Panc1 (cell line): Measurements from ENCODE around the gene CTDP1. TPM values are rescaled to one million over a fixed set of nuclear protein-coding genes. Genes with fewer than 3 reads are reported as not detected.

Experiments used
- ATAC-seq: fragments of 200-7000 bp; cut with Tn5 transposase; 2 replicates; pipeline ENCODE4 v1.9.1; 2020; ENCODE audit warnings: mild to moderate bottlenecking, moderate library complexity
- BruUV-seq: library from RNA; stranded (reverse); fragments of 400-500 nt; replicated peaks from 2 replicates; lab custom pipeline; 2021; lab: Mats Ljungman, UMichigan
- CTCF ChIA-PET: fragments of 300-600 bp; sonication (Branson Sonifier 250); formaldehyde crosslinking; loops from one replicate; lab custom pipeline; 2022; ENCODE audit warnings: antibody characterized with exemption; lab: Charles Lee
- POLR2A ChIA-PET: fragments of 300-600 bp; sonication (Branson Sonifier 250); formaldehyde crosslinking; loops from one replicate; lab custom pipeline; 2022; ENCODE audit warnings: antibody characterized with exemption; lab: Charles Lee
- DNase-seq: peaks from one replicate; pipeline ENCODE4 v3.0.0-alpha.2; 2010; ENCODE audit warnings: low read depth, low spot score
- H3K27ac ChIP-seq: 2 replicates; pipeline ENCODE4 v1.5.1; 2011; ENCODE audit warnings: mild to moderate bottlenecking, low read length, inconsistent platforms
- H3K27me3 ChIP-seq: fragments of 200-500 bp; sonication (Bioruptor generic); 2 replicates; pipeline ENCODE4 v1.6.0; 2014; ENCODE audit warnings: low read length, inconsistent platforms; ENCODE audit not compliant: control insufficient read depth, insufficient read depth
- H3K36me3 ChIP-seq: fragments of 200-500 bp; sonication (Bioruptor generic); 2 replicates; pipeline ENCODE4 v1.5.1; 2014; ENCODE audit warnings: inconsistent platforms, mild to moderate bottlenecking, low read length, moderate library complexity; ENCODE audit not compliant: control insufficient read depth, insufficient read depth
- H3K4me1 ChIP-seq: 2 replicates; pipeline ENCODE4 v1.5.1; 2011; ENCODE audit warnings: inconsistent platforms, mild to moderate bottlenecking, low read length, moderate library complexity; ENCODE audit not compliant: control insufficient read depth, insufficient read depth
- H3K4me3 ChIP-seq, 2 experiments: 2 replicates each; pipeline ENCODE4 v1.5.1; 2011 to 2012; ENCODE audit warnings: low read depth in 2 of 2, low read length in 2 of 2, mild to moderate bottlenecking in 2 of 2, inconsistent platforms in 1 of 2, moderate library complexity in 1 of 2
- H3K9me3 ChIP-seq: fragments of 200-500 bp; sonication (Bioruptor generic); 2 replicates; pipeline ENCODE4 v1.5.1; 2014; ENCODE audit warnings: low read depth, mild to moderate bottlenecking, inconsistent platforms, low read length, moderate library complexity; ENCODE audit not compliant: control insufficient read depth, insufficient read depth
- CTCF ChIP-seq: fragments of 450-650 bp; IDR thresholded peaks from 2 replicates; pipeline ENCODE4 v1.5.1; 2017; ENCODE audit warnings: mild to moderate bottlenecking
- POLR2AphosphoS5 ChIP-seq: IDR thresholded peaks from 2 replicates; pipeline ENCODE4 v1.6.1; 2012; ENCODE audit warnings: mild to moderate bottlenecking, low read depth, low read length, moderate library complexity
- SIN3A ChIP-seq: IDR thresholded peaks from 2 replicates; pipeline ENCODE4 v1.6.1; 2012; ENCODE audit warnings: low read depth, mild to moderate bottlenecking, low read length, moderate library complexity, borderline replicate concordance; ENCODE audit not compliant: insufficient read depth
- TCF7L2 ChIP-seq: IDR thresholded peaks from 2 replicates; pipeline ENCODE4 v1.6.1; 2011; ENCODE audit warnings: mild to moderate bottlenecking, low read depth, low read length, inconsistent platforms
- in situ Hi-C: cut with HindIII; loops from 2 replicates; pipeline ENCODE4 v1.10.0; 2016; ENCODE audit warnings: low sequenced_read_pairs, low pct_unique_long_range_greater_than_20kb
- intact Hi-C: fragments of 100-400 bp; cut with micrococcal nuclease; formaldehyde crosslinking; loops from one replicate; pipeline ENCODE4 v1.10.0; 2022; ENCODE audit not compliant: unreplicated experiment
- total RNA-seq: library from RNA; stranded (reverse); gene quantifications from one replicate; pipeline ENCODE4 v1.2.1, GENCODE V29; 2021; ENCODE audit not compliant: unreplicated experiment
- TF ChIP-seq, protein P1 (sequence below), 2 experiments: IDR thresholded peaks; 2 replicates each; pipeline ENCODE4 v1.6.1; 2011 to 2012; ENCODE audit warnings: low read depth in 2 of 2, control low read depth in 1 of 2, low read length in 1 of 2, mild to moderate bottlenecking in 1 of 2, moderate library complexity in 1 of 2; ENCODE audit not compliant: insufficient read depth in 1 of 2

Gene CTDP1
- total RNA-seq, 1 experiment from 2014 or later = 52.8 TPM

- no TSS peak for BruUV-seq
- ATAC-seq (no peak), DNase-seq (no peak)
- no peaks in the 10 kb centered on the region for H3K4me1 ChIP-seq
- H3K27ac ChIP-seq = no peak overlapping the region
- TF ChIP-seq TCF7L2 (no peak), CTCF (no peak), POLR2AphosphoS5 (no peak), SIN3A (no peak)
- TF ChIP-seq, protein P1, sequence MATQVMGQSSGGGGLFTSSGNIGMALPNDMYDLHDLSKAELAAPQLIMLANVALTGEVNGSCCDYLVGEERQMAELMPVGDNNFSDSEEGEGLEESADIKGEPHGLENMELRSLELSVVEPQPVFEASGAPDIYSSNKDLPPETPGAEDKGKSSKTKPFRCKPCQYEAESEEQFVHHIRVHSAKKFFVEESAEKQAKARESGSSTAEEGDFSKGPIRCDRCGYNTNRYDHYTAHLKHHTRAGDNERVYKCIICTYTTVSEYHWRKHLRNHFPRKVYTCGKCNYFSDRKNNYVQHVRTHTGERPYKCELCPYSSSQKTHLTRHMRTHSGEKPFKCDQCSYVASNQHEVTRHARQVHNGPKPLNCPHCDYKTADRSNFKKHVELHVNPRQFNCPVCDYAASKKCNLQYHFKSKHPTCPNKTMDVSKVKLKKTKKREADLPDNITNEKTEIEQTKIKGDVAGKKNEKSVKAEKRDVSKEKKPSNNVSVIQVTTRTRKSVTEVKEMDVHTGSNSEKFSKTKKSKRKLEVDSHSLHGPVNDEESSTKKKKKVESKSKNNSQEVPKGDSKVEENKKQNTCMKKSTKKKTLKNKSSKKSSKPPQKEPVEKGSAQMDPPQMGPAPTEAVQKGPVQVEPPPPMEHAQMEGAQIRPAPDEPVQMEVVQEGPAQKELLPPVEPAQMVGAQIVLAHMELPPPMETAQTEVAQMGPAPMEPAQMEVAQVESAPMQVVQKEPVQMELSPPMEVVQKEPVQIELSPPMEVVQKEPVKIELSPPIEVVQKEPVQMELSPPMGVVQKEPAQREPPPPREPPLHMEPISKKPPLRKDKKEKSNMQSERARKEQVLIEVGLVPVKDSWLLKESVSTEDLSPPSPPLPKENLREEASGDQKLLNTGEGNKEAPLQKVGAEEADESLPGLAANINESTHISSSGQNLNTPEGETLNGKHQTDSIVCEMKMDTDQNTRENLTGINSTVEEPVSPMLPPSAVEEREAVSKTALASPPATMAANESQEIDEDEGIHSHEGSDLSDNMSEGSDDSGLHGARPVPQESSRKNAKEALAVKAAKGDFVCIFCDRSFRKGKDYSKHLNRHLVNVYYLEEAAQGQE (IDR thresholded peaks at IDR 0.05; ENCODE audit: insufficient read depth in 1 of 2, low read depth in 2 of 2, low read length in 1 of 2) = no peak
- intact Hi-C loops (no loop called here), in situ Hi-C loops (no loop called here)
- H3K36me3 ChIP-seq = peaks cover 5% of the 10 kb centered on the region; the same call in 1 of the 2 replicates
- ChIA-PET POLR2A (no interaction called here), CTCF (no interaction called here)
- H3K9me3 ChIP-seq = no peaks in the 10 kb centered on the region
- H3K4me3 ChIP-seq = no peak overlapping the region
- H3K27me3 ChIP-seq = no peaks in the 10 kb centered on the region
Observed at GRCh38 chr18:79713341-79713740, 33.7 kb downstream of the CTDP1 start.

- H3K9me3 ChIP-seq = no peaks in the 10 kb centered on the region
- DNase-seq = no peak
- ChIA-PET POLR2A (no interaction called here), CTCF (no interaction called here)
- H3K4me1 ChIP-seq = no peaks in the 10 kb centered on the region
- BruUV-seq = no TSS peak
- no peak for ATAC-seq
- no peak overlapping the region for H3K27ac ChIP-seq
- no peak for TF ChIP-seq TCF7L2
- no peak for TF ChIP-seq SIN3A
- TF ChIP-seq, protein P1 (IDR thresholded peaks at IDR 0.05; ENCODE audit: insufficient read depth in 1 of 2, low read depth in 2 of 2, low read length in 1 of 2) = no peak
- no peak for TF ChIP-seq CTCF
- TF ChIP-seq POLR2AphosphoS5 = no peak
- no peaks in the 10 kb centered on the region for H3K27me3 ChIP-seq
- peaks cover 5% of the 10 kb centered on the region; the same call in 1 of the 2 replicates for H3K36me3 ChIP-seq
- in situ Hi-C loops = no loop called here
- no peak overlapping the region for H3K4me3 ChIP-seq
- intact Hi-C loops = no loop called here
Observed at GRCh38 chr18:79714531-79715240, 35.1 kb downstream of the CTDP1 start.
